HG02973 (cell line): ENCODE measurements around the gene PLA2G2F.

Source experiments
- ATAC-seq: cut with Tn5 transposase; IDR thresholded peaks from one replicate; pipeline ENCODE4 v1.9.1; 2021; ENCODE audit warnings: moderate library complexity; ENCODE audit not compliant: unreplicated experiment

PLA2G2F gene

DNA sequence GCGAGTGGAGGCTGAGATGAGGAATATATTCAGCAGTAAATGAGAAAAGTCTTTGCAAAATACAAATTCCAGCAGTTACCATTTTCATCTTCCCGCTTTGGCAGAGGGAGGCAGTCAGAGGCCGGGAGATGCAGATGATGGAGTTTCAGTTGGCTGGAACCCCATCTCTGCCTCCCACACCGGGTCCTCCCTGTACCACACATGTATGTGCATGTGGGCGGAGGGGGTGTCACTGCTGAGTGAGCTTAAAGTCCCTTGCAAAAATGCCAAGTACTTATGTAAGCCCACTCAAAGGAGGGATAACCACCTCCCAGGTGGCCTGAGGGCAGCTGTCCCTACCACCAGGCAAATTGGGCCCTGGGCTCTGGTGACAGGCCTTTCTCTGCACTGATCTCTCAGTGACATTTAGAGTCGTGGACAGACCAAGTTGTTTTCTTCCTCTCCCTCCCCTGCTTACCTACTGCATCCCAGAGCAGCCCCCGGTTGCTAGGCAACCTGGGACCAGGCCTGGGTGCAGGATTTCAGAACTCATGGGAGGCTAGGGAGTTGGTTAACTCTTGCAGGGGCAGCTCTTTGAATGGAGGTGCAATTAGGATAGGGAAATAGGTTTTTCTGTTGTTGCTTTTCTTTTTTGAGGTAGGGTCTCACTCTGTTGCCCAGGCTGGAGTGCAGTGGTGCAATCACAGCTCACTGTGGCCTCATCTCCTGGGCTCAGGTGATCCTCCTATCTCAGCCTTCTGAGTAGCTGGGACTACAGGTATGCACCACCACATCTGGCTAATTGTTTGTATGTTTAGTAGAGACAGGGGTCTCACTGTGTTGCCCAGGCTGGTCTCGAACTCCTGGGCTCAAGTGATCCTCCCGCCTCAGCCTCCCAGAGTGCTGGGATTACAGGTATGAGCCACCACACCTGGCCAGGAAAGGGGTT, 29.7 kb downstream of the PLA2G2F start:
- no peak for ATAC-seq

DNA sequence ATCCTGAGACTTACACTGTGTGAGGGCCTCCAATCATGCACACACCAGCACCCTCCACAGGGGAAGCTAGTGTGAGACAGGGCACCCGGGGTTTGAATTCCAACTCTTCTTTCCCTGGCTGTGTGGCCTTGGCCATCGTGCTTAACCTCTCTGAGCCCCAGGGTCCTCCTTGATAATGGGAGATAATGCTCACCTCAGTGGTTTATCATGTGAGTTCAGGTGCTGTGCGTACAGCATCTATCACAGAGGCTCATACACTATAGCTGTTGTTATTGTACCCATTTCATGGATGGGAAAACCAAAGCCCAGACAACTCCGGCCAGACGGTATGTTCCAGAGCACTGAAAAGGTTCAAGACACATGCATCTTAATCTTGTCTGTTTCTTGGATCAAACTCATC, 30.8 kb downstream of the PLA2G2F start:
- no peak for ATAC-seq

DNA sequence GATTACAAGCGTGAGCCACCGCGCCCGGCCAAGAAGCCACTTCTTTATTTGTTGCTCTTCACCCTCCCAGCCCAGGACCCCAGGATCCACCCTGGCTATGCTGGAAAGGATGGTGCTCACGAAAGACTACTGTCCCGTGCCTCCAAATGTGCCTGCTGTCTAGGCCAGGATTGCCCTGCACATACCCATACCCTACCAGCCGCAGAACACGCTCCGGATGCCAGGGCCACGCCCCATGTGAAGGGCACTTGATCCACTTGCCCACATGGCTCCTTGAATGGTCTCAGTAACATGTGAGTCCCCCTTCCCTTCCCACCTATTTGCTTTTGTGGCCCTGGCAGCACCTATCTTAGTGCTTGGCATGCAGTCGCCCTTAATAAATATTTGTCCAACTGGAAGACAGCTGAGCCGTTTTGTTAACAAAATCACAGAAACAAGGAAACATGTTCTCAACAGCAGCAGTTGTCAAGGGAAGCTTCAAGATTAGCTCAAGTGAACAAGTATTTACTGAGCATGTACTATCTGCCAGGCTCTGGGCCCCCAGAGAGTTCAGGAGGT, 33.0 kb downstream of the PLA2G2F start:
- ATAC-seq: no peak

DNA sequence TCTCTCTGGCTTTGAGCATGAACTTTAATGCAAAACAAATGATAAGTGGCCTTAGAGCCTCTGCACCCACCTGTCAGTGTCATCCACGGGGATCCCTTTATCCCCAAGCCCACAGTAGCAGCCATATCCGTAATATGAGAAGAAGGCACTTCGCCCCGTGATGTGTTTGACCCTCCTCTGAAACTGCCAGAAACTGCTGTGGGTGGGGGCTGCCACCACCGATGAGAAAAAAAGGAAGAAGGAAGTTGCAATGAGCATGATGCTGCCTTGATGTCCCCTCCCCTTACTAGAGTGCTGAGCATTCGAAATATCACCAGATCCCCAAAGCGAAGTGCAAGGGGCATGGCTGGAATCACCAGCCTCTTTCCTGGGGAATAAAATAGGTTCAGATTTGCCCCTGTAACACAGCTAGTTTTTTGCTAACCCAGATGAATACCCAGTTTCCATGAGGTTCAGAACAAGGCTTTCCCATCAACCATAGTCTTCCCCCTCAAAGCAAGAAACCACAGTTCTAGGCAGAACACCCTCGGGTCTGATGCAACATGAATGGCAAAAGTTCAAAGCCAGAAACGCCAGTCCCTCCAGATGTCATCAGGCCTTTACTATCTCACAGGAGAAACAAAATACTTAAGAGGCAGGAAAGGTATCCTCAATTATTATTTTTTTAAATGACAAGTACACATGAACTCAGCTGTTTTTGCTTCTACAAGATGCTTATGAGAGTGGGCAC, 36.0 kb downstream of the PLA2G2F start:
- no peak for ATAC-seq

DNA sequence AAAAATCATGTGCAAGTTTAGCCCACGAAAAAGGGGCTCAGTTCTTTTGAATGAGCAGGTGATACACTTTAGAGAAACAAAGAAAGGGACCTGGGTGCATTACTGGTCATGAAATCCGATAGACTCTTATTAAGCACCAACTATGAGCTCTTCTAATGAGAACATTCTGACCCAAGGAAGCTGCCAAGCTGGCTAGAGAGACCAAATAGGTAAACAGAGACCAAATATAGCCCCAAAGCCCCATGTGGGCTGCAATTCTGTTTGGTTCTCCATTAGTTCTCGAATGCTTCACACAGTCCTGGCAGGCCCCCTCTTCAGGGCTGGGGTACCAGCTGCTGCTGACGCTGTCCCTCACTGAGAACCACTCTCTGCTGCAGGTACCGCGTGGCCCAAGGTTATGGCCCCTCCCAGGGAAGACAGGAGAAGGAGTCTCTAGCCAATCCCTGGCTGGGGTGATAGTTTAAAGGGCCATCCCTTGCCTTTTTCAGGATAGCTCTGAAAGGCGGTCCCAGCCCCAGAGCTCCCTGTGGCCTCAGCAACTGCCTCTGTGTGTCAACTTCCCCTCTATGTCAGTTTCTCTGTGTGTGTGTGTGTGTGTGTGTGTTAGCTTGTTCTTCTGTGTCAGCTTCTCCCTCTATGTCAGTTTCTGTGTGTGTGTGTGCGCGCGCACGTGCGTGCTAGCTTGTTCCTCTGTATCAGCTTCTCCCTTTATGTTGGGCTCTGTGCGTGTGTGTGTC, 39.7 kb downstream of the PLA2G2F start:
- ATAC-seq: no peak

DNA sequence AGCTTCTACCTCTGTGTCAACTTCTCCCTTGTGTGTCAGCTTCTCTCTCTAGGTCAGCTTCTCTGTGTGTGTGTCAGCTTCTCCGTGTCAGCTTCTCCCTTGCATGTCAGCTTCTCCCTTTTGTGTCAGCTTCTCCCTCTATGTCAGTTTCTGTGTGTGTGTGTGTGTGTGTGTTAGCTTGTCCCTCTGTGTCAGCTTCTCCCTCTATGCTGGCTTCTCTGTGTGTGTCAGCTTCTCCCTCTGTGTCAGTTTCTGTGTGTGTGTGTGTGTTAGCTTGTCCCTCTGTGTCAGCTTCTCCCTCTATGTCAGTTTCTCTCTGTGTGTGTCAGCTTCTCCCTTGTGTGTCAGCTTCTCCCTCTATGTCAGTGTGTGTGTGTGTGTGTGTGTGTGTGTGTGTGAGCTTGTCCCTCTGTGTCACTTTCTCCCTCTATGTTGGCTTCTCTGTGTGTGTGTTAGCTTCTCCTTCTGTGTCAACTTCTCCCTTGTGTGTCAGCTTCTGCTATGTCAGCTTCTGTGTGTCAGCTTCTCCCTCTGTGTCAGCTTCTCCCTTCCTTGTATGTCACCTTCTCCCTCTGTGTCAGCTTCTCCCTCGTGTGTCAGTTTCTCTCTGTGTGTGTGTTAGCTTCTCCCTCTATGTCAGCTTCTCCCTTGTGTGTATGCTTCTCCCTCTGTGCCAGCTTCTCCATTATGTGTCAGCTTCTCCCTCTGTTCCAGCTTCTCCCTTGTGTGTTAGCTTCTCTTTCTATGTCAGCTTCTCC, 40.4 kb downstream of the PLA2G2F start:
- ATAC-seq: no peak

DNA sequence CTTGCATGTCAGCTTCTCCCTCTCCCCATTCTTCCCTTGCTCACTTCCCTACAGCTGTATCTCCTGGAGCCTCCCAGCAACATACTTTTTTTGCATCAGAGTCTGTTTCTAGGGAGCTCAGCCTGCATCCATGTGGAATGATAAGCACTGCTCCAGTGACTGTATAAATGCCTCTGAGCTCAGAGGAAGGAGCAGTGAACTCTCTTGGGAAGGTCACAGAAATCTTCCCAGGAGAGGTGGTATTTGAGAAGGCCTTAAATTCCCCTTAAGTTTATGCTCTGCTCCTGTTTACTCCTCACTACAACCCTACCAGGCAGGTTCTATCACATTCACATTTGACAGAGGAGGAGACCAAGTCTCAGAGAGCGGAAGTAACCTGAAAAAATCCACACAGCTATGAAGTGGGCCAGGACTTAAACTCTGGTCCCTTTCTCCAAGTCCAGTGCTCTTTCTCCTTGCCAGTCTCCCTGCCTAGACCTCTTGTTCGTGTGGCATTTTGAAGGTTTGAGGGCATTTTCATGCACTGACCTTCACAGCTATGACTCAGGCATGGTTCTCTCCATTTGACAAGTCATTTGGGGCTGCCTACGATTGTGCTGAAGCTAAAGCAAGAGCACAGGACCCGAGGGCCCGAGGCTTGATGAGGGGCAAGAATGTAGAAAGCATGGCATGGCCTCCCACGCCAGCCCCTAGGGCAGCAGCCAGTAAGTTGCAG, 41.2 kb downstream of the PLA2G2F start:
- no peak for ATAC-seq

DNA sequence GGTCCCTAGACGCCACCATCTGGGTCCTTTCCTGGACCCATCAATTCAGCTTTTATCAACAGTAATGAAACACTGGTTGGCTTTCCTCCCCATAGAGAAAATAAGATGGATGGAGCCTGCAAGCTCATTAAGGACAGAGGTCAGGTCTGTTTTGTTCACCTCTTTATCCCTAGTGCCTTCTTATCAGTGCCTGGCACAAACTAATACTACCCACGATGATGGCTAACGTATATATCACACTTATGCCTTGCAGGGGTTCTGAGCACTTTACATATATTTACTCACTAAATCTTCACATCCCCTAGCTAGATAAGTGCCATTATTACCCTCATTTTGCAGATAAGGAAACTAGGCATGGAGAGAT, 41.7 kb downstream of the PLA2G2F start:
- ATAC-seq: no peak

DNA sequence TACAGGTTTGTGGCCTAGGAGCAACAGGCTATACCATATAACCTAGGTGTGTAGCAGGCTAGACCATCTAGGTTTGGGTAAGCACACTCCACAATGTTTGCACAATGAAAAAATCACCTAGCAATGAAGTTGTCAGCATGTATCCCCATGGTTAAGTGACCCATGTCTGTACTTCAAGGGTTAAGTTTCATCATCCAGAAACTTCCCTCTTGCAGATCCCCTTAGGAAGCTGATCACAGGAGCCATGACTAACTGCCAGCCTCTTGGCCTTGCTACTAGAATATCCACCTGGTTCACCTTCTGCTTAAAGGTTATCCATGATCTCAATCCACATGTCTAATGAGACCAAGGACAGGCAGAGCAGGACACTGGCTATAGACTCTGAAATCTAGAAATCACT, 43.3 kb downstream of the PLA2G2F start:
- ATAC-seq: no peak

DNA sequence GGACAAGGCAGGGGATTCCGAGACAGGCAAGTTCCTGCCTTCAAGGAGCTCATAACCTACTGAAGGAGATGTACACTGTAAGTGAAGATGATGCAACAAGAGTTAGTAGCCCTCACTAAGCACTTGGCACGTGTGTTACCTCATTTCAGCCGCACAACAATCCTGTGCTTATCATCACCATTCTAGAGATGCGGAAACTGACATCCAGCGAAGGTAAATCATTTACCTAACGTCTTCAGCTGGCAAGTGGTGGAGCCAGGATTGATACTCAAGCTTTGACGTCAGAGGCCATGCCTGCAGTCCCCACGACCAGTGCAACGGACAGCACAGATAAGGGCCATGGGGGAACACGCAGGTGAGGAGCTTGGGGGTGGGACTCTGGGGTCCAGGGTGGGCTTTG, 43.9 kb downstream of the PLA2G2F start:
- ATAC-seq: no peak

DNA sequence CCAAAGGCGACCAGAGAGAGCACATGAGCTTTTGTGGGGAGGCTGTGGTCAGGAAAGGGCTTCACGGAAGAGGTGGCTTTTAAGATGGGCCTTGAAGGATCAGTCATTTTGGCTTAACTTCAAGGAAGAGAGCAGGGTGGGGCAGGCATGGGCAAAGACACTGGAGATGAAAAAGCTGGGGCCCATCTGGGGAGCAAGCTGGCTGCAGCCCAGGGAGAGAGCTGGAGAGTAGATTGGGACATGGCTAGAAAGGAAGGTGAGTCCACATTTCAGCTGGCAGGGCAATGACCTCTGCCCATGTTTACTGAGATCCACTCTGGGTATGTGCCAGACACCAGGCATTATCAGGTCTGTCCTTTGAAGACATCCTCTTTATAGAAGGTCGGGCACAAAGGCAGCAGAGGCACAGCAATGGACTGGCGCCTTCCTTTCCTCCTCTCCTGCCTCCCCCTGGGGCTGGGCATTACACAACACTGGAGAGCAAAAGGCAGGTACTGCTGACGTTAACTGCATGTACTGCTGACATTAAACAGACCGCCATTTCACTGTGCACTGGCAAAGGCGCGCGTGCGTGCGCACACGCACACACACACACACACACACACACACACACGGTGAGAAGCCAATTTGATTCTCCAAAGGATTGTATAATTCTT, 44.6 kb downstream of the PLA2G2F start:
- no peak for ATAC-seq

DNA sequence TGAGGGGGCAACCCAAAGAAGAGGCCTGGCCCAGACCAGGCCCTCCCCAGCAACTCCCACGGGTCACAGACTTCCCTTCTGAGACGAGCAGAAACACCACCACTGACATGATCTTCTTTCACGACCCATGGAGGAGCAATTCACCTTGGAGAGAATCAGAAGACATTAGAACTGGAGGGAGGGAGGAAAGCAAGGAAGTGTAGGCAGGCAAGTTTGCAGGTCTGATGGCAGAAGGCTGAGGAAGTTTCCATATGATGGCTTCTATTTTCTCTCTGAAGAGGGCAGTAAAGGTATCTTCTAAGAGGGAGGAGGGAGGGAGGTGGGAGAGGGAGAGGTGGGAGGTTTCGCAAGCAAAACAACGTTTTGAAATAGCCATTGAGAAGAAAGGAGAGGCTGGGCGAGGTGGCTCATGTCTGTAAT, 45.4 kb downstream of the PLA2G2F start:
- no peak for ATAC-seq

DNA sequence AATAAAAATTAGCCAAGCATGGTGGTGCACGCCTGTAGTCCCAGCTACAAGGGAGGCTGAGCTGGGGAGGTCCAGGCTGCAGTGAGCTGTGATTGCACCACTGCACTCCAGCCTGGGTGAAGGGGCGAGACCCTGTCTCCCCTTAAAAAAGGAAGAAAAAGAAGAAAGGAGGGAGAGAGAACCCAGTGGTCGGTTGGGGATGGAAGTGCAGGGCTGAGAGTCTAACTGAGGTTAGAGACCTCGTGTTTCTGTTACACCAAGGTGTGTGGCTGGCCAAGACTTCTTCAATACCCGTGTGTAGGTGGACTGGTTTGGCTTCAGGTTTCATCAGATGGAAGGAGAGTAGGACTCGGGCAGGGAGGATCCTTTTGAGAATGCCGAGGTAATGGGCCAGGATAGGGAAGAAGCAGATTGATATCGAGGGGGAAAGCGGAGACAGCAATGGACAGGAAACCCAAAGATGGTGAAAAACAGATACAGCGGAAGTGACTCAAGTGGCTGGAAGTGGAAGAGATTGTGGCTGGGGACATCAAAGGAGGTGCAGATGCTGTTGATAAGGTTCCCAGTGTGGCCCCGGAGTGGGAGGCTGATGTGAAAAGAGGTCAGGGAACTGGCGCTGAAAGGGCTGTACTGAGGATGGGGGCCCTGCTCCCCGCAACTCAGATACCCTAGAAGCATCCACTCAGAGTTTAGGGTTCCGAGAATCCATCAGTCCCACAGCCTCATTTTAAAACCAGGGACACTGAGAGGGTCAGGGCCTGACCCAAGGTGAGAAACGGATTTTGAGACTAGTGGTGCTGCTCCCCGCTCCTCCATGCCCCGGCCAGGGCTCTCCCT, 46.1 kb downstream of the PLA2G2F start:
- ATAC-seq: no peak

DNA sequence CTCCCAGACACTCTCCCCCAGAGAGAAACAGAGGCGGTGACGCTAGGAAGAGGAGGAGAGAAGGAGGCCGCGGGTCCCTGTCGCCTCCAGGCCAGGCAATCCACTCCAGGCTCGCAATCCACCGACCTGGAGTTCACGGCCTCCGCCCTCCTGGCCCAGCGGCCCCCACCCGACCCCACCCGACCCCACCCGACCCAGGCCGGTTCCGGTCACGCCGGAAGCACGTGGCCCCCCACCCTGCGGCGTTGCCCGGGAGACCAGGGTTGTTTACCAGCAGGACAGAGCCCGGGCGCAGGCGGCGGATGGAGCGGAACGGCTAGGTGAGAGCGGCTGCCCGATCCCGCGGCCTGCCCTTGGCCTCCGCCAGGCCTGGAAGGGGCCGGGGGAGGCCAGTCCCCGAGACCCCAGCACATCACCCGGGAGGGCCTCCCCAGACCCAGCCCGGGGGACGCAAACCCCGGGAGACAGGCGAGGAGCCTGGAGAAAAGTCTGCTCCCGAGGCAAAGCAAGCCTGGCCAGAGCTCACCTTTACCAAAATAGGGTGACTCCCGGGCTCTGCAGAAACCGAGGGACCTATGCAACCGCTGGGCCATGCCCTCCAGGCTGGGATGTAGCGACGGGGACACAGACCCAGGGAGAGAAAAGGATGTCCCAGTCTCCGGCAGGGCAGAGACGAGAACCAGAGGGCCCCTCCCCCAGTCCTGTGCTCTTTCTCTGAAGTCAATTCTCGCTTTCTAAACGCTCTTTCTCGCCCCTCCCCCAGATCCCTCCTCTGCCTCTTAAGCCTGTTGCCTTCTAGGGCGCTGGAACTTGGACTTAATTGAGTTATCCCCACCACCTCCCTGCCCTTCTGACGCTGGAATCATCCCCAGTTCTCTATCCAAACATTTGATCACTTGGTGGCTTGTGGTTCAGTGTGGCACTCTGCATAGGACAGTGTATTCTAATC, 47.0 kb downstream of the PLA2G2F start, which contains the start of the genes PLA2G2C and UBXN10:
PLA2G2C (minus strand) TSS at position 685 of the 949 bp plus-strand sequence. CDS start 9,155 bp downstream, outside the sequence.
UBXN10 (plus strand) TSS at position 263 of the 949 bp plus-strand sequence. CDS start 4,466 bp downstream, outside the sequence.
- no peak for ATAC-seq

DNA sequence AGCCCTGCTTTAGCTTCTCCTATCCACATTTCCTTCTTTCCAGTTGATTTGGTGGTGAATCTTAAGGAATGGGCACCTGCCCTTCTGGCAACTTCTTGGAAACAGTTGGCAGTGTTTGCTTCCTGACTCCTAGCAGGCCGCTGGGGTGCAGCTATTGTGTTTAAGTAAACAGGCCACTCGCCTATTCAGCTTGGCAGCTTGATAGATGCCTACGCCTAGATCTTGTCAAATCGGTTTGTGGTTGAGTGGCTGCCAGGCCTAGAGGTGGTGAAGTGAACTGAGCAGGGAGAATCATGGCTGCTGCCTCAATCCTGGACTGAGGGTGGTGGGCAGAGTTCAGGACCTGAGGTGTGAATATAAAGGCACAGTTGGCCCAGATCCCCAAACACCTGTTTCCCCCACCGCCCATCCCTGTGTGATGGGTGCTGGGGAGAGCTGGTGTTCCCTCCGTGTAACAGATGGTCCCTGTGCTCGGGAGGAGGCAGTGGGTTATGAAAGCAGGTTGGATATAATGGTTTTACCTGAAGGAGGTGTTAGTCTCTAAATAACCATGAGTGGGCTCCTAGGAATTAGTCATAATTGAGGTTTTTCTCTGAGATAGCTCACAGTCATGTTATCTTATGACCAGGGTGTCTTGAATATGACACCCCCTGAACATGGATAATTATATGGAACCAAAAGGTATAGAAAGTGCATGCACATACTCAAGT, 48.1 kb downstream of the PLA2G2F start:
- ATAC-seq: no peak

DNA sequence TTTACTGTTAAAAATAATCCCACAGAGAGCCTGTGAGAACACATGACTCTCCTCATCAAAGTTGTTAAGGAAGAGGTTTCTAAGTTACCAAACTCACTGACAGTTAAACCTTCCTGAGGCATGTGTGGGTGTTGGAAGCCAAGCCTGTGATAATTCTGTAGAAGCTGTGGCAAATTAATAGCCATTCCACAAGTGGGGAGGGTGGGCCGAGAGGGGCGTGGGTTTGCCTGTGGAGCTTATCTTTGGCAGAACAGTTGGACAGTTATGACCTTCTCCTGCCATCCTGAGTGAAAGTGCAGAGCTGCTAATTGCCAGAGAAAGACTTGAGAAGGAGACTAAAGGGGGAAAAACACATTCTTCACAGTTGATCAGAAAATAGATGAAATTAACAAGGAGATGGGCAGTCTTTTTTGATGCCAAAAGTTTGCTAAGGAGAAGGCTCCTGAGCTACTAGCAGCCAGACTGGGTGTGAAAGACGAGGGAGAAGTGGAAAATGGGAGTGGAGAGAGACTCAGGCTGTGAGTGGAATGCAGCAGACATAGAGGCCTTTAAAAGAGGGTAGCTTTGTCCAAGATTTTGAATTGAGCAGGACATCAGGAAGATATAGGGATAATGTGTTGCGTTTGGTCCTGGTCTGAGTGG, 48.8 kb downstream of the PLA2G2F start:
- no peak for ATAC-seq
